Hepatocyte (in vitro differentiated cells): Measurements from ENCODE around the gene FOXC2. TPM values are rescaled to one million over a fixed set of nuclear protein-coding genes. Genes with fewer than 3 reads are reported as not detected.

Experiments
- DNase-seq: peaks from one replicate; pipeline ENCODE4 v3.0.0-alpha.2; 2016; ENCODE audit warnings: low spot score
- H2AFZ ChIP-seq: fragments of 200-600 bp; sonication (generic); 2 replicates; pipeline ENCODE4 v1.6.0; 2016; ENCODE audit warnings: antibody characterized with exemption, mild to moderate bottlenecking
- H3K27ac ChIP-seq: fragments of 200-600 bp; sonication (generic); 2 replicates; pipeline ENCODE4 v1.5.1; 2016; ENCODE audit warnings: mild to moderate bottlenecking
- H3K27me3 ChIP-seq: fragments of 200-600 bp; sonication (generic); 2 replicates; pipeline ENCODE4 v1.6.1; 2016
- H3K36me3 ChIP-seq: fragments of 200-600 bp; sonication (generic); replicated peaks from 2 replicates; pipeline ENCODE4 v1.5.1; 2016; ENCODE audit warnings: low read depth; ENCODE audit not compliant: insufficient read depth
- H3K4me1 ChIP-seq: fragments of 200-600 bp; sonication (generic); 2 replicates; pipeline ENCODE4 v1.5.1; 2016; ENCODE audit warnings: mild to moderate bottlenecking, moderate library complexity; ENCODE audit not compliant: insufficient read depth
- H3K4me2 ChIP-seq: fragments of 200-600 bp; sonication (generic); 2 replicates; pipeline ENCODE4 v1.6.0; 2016
- H3K4me3 ChIP-seq: fragments of 200-600 bp; sonication (generic); 2 replicates; pipeline ENCODE4 v1.5.1; 2016; ENCODE audit warnings: mild to moderate bottlenecking
- H3K79me2 ChIP-seq: fragments of 200-600 bp; sonication (generic); 2 replicates; pipeline ENCODE4 v1.6.0; 2017; ENCODE audit warnings: mild to moderate bottlenecking
- H3K9me2 ChIP-seq: fragments of 200-600 bp; sonication (generic); replicated peaks from 2 replicates; pipeline ENCODE4 v1.6.0; 2017; ENCODE audit warnings: mild to moderate bottlenecking; ENCODE audit not compliant: insufficient read depth
- H3K9me3 ChIP-seq: fragments of 200-600 bp; sonication (generic); 2 replicates; pipeline ENCODE4 v1.5.1; 2016; ENCODE audit warnings: low read depth, mild to moderate bottlenecking
- H4K20me1 ChIP-seq: fragments of 200-600 bp; sonication (generic); 2 replicates; pipeline ENCODE4 v1.6.0; 2016; ENCODE audit warnings: mild to moderate bottlenecking; ENCODE audit not compliant: insufficient read depth, poor library complexity, severe bottlenecking
- EZH2 ChIP-seq: fragments of 200-600 bp; sonication (generic); IDR thresholded peaks from 2 replicates; pipeline ENCODE4 v1.6.1; 2016; ENCODE audit warnings: antibody characterized with exemption, mild to moderate bottlenecking, borderline replicate concordance
- EZH2phosphoT487 ChIP-seq: fragments of 200-600 bp; sonication (generic); IDR thresholded peaks from one replicate; pipeline ENCODE4 v1.6.1; 2018; ENCODE audit warnings: antibody characterized with exemption, mild to moderate bottlenecking, low read depth, moderate library complexity; ENCODE audit not compliant: unreplicated experiment, severe bottlenecking
- WGBS: methylation state at CpG from one replicate; pipeline ENCODE4 v1.1.6; 2016; ENCODE audit warnings: low lambda C conversion rate; ENCODE audit errors: missing lambda C conversion rate; 5-methylcytosine and 5-hydroxymethylcytosine counted together
- polyA plus RNA-seq: library from polyadenylated mRNA; unstranded; fragments of >200 nt; fragmentation: Nextera tagmentation; extraction: Ambion mirVana; gene quantifications from 2 replicates; pipeline ENCODE4 v1.2.1, GENCODE V29; 2016
- total RNA-seq: library from RNA; depleted of rRNA; stranded (reverse); fragments of >200 nt; gene quantifications from 2 replicates; pipeline ENCODE4 v1.2.3, GENCODE V29; 2014
- TF ChIP-seq, protein P1 (sequence below): fragments of 200-600 bp; sonication (generic); IDR thresholded peaks from 2 replicates; pipeline ENCODE4 v1.5.1; 2016; ENCODE audit warnings: antibody characterized with exemption, mild to moderate bottlenecking; ENCODE audit not compliant: poor library complexity

FOXC2 gene
- total and polyA plus RNA-seq, 2 experiments from 2014 or later = 0.30 TPM; not detected in 1

DNA sequence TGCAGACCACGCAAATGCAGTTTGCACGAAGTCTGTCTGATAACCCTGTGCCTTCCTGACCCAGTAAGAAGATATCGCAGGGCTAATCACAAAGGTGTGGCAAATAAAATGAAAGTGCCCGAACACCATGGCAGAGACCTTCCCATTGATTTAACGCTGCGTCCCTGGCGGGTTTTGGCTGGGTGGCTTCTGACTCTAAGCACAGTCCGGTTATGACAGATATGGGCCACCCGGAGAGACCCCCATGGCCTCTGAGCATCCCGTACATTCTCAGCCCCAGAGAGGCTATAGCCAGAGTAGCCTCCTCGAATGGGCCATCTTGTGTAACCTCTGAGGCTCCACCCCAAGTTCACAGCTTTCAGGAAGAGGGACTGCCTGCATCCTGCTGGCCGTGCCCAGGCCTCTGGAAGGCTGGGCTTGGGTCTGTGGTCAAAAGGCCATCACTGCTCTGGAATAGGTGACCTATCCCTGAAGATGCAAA, 5.5 kb downstream of the FOXC2 start:
- WGBS = 76% methylated on average over 12 of the region's 12 CpGs
- no peaks in the 10 kb centered on the region for H3K9me2 ChIP-seq
- no peak for TF ChIP-seq EZH2phosphoT487
- TF ChIP-seq, protein P1, sequence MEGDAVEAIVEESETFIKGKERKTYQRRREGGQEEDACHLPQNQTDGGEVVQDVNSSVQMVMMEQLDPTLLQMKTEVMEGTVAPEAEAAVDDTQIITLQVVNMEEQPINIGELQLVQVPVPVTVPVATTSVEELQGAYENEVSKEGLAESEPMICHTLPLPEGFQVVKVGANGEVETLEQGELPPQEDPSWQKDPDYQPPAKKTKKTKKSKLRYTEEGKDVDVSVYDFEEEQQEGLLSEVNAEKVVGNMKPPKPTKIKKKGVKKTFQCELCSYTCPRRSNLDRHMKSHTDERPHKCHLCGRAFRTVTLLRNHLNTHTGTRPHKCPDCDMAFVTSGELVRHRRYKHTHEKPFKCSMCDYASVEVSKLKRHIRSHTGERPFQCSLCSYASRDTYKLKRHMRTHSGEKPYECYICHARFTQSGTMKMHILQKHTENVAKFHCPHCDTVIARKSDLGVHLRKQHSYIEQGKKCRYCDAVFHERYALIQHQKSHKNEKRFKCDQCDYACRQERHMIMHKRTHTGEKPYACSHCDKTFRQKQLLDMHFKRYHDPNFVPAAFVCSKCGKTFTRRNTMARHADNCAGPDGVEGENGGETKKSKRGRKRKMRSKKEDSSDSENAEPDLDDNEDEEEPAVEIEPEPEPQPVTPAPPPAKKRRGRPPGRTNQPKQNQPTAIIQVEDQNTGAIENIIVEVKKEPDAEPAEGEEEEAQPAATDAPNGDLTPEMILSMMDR = no peak
- TF ChIP-seq EZH2 = no peak
- H3K4me2 ChIP-seq = no peak overlapping the region
- H4K20me1 ChIP-seq = no peaks in the 10 kb centered on the region
- H3K36me3 ChIP-seq = no peaks in the 10 kb centered on the region
- no peaks in the 10 kb centered on the region for H3K9me3 ChIP-seq
- no peak overlapping the region for H3K27ac ChIP-seq
- no peaks in the 10 kb centered on the region for H3K79me2 ChIP-seq
- DNase-seq = no peak
- no peak overlapping the region for H3K4me3 ChIP-seq
- H2AFZ ChIP-seq = no peak overlapping the region
- H3K27me3 ChIP-seq = peaks cover 90% of the 10 kb centered on the region
- H3K4me1 ChIP-seq = peaks cover 7% of the 10 kb centered on the region

- no peak overlapping the region for H3K4me3 ChIP-seq
- no peak overlapping the region for H3K27ac ChIP-seq
- TF ChIP-seq EZH2phosphoT487 = no peak
- TF ChIP-seq EZH2 = no peak
- TF ChIP-seq, protein P1 = no peak
- no peaks in the 10 kb centered on the region for H3K79me2 ChIP-seq
- DNase-seq = no peak
- H3K4me1 ChIP-seq = peaks cover 7% of the 10 kb centered on the region
- H4K20me1 ChIP-seq = no peaks in the 10 kb centered on the region
- H3K27me3 ChIP-seq = peaks cover 90% of the 10 kb centered on the region
- H3K9me2 ChIP-seq = no peaks in the 10 kb centered on the region
- no peaks in the 10 kb centered on the region for H3K9me3 ChIP-seq
- 87% methylated on average over 8 of the region's 8 CpGs for WGBS
- no peak overlapping the region for H3K4me2 ChIP-seq
- no peak overlapping the region for H2AFZ ChIP-seq
- no peaks in the 10 kb centered on the region for H3K36me3 ChIP-seq
Measured at GRCh38 chr16:86572606-86573005, 6.0 kb downstream of the FOXC2 start.

DNA sequence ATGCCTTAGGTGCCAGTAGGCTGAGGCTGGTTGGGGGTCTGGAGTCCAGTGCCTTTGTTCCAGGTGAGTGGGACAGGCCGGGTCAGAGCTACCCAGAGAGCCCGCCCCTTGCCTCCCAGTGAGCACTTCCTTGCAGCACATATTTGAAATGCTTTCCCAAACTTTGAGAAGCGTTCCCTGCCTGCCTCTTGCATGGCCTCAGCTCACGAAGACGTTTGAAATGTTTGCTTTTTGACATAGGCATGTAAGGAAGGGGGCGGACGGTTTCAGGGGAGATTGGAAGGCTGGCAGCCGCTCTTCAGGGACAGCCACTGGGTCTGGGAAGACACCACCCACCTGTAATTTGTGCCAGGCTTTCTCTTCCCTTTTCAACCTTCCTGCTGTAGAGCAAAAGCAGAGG, 6.6 kb downstream of the FOXC2 start:
- H3K79me2 ChIP-seq = no peaks in the 10 kb centered on the region
- H3K36me3 ChIP-seq = no peaks in the 10 kb centered on the region
- H3K4me3 ChIP-seq = no peak overlapping the region
- H3K27ac ChIP-seq = no peak overlapping the region
- TF ChIP-seq EZH2 (no peak), EZH2phosphoT487 (no peak)
- TF ChIP-seq, protein P1 = no peak
- 38% methylated on average over 8 of the region's 8 CpGs for WGBS
- no peaks in the 10 kb centered on the region for H4K20me1 ChIP-seq
- peaks cover 7% of the 10 kb centered on the region for H3K4me1 ChIP-seq
- peaks cover 93% of the 10 kb centered on the region for H3K27me3 ChIP-seq
- H3K9me3 ChIP-seq = no peaks in the 10 kb centered on the region
- no peak overlapping the region for H2AFZ ChIP-seq
- H3K9me2 ChIP-seq = no peaks in the 10 kb centered on the region
- DNase-seq = no peak
- H3K4me2 ChIP-seq = no peak overlapping the region
